K562 (cell line): Measurements from ENCODE around the gene GET4.

ENCODE experiments used
- EP300 ChIP-seq: IDR thresholded peaks from 2 replicates; pipeline ENCODE4 v1.6.1; 2012; ENCODE audit warnings: low read length, improper control_type of control experiment
- ESRRA ChIP-seq: fragments of 450-650 bp; IDR thresholded peaks from 2 replicates; pipeline ENCODE4 v1.6.1; 2014; ENCODE audit warnings: low read depth, mild to moderate bottlenecking, moderate library complexity, borderline replicate concordance
- FOXJ3 ChIP-seq: sonication (generic); formaldehyde crosslinking; IDR thresholded peaks from 2 replicates; pipeline ENCODE4 v1.4.0; 2020; ENCODE audit warnings: mild to moderate bottlenecking, missing genetic modification reagents
- NFATC3 ChIP-seq: fragments of 450-650 bp; IDR thresholded peaks from 2 replicates; pipeline ENCODE4 v1.6.1; 2017; ENCODE audit warnings: mild to moderate bottlenecking
- NFIC ChIP-seq: fragments of 450-650 bp; IDR thresholded peaks from 2 replicates; pipeline ENCODE4 v1.6.1; 2017; ENCODE audit warnings: mild to moderate bottlenecking, inconsistent platforms
- SP2 ChIP-seq: IDR thresholded peaks from 2 replicates; pipeline ENCODE4 v1.6.1; 2011; ENCODE audit warnings: mild to moderate bottlenecking, low read depth, low read length, moderate library complexity; ENCODE audit not compliant: poor library complexity, severe bottlenecking; ENCODE audit errors: extremely low read depth
- TF ChIP-seq, protein P1 (sequence below): sonication (generic); formaldehyde crosslinking; IDR thresholded peaks from 2 replicates; pipeline ENCODE4 v1.8.0; 2023; ENCODE audit warnings: missing genetic modification reagents, mild to moderate bottlenecking, borderline replicate concordance

DNA sequence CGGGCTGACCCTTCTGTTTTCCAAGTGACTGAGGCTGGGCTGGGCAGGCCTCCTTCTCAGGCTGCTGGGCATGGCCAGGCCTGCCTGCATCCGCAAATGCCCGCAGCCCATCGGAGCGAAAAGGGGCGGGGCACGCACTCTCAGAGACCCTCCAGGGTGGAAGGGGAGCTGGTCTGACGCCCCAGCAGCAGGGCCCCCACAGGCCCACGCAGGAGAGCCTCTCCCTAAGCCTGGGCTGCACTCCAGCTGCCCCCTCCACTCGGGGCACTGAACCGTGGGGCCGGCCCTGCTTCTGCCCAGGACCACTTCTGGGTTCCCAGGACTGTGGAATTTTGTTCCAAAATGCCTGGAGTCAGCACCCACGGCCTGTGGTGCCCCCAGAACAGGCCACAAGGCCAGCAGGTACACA is 68.8 kb downstream of the GET4 start:
- TF ChIP-seq NFATC3, result no peak
- TF ChIP-seq EP300, result no peak
- no peak for TF ChIP-seq ESRRA
- no peak for TF ChIP-seq FOXJ3 (CRISPR knock-in tag)
- TF ChIP-seq, protein P1, sequence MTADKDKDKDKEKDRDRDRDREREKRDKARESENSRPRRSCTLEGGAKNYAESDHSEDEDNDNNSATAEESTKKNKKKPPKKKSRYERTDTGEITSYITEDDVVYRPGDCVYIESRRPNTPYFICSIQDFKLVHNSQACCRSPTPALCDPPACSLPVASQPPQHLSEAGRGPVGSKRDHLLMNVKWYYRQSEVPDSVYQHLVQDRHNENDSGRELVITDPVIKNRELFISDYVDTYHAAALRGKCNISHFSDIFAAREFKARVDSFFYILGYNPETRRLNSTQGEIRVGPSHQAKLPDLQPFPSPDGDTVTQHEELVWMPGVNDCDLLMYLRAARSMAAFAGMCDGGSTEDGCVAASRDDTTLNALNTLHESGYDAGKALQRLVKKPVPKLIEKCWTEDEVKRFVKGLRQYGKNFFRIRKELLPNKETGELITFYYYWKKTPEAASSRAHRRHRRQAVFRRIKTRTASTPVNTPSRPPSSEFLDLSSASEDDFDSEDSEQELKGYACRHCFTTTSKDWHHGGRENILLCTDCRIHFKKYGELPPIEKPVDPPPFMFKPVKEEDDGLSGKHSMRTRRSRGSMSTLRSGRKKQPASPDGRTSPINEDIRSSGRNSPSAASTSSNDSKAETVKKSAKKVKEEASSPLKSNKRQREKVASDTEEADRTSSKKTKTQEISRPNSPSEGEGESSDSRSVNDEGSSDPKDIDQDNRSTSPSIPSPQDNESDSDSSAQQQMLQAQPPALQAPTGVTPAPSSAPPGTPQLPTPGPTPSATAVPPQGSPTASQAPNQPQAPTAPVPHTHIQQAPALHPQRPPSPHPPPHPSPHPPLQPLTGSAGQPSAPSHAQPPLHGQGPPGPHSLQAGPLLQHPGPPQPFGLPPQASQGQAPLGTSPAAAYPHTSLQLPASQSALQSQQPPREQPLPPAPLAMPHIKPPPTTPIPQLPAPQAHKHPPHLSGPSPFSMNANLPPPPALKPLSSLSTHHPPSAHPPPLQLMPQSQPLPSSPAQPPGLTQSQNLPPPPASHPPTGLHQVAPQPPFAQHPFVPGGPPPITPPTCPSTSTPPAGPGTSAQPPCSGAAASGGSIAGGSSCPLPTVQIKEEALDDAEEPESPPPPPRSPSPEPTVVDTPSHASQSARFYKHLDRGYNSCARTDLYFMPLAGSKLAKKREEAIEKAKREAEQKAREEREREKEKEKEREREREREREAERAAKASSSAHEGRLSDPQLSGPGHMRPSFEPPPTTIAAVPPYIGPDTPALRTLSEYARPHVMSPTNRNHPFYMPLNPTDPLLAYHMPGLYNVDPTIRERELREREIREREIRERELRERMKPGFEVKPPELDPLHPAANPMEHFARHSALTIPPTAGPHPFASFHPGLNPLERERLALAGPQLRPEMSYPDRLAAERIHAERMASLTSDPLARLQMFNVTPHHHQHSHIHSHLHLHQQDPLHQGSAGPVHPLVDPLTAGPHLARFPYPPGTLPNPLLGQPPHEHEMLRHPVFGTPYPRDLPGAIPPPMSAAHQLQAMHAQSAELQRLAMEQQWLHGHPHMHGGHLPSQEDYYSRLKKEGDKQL, result no peak
- TF ChIP-seq NFIC, result no peak
- TF ChIP-seq SP2, result no peak
